Fibroblast of skin of abdomen (primary cell): ENCODE measurements around the gene RELB.
A peak's percentile ranks its signal among the peaks of the same experiment; 100 is the strongest.
"Not testable (repeated sequence)": the region's sequence is repeated elsewhere in the genome, so short reads cannot be mapped to it uniquely, and the experiment has no call there.

Source experiments
- DNase-seq: peaks from one replicate; pipeline ENCODE4 v3.0.0-alpha.2; 2013

Gene RELB

GRCh38 chr19:44988273-44988672 lies 13.0 kb upstream of the RELB start:
- no peak for DNase-seq

GRCh38 chr19:44988896-44989556 lies 12.2 kb upstream of the RELB start:
- DNase-seq: peak; percentile 55

GRCh38 chr19:44990459-44990858 lies 10.8 kb upstream of the RELB start:
- DNase-seq: no peak

GRCh38 chr19:44990966-44991365 lies 10.3 kb upstream of the RELB start:
- no peak for DNase-seq

GRCh38 chr19:44992336-44993163 lies 8.7 kb upstream of the RELB start:
- DNase-seq: no peak

- no peak for DNase-seq
Measured at GRCh38 chr19:44993526-44993925, 7.7 kb upstream of the RELB start.

- no peak for DNase-seq
Measured at GRCh38 chr19:44993926-44994537, 7.2 kb upstream of the RELB start.

GRCh38 chr19:44998025-44998424 lies 3.2 kb upstream of the RELB start:
- DNase-seq: no peak

- not testable (repeated sequence) for DNase-seq
Measured at GRCh38 chr19:44999131-44999925, 1.9 kb upstream of the RELB start.

GRCh38 chr19:45000665-45001064 lies 599 bp upstream of the RELB start:
- DNase-seq: not testable (repeated sequence)

- DNase-seq: no peak
Measured at GRCh38 chr19:45003485-45003884, 2.2 kb downstream of the RELB start.

- no peak for DNase-seq
Measured at GRCh38 chr19:45005787-45006186, 4.5 kb downstream of the RELB start.

- no peak for DNase-seq
Measured at GRCh38 chr19:45008552-45008951, 7.3 kb downstream of the RELB start.

- DNase-seq: no peak
Measured at GRCh38 chr19:45009625-45010255, 8.5 kb downstream of the RELB start.

- DNase-seq: no peak
Measured at GRCh38 chr19:45010306-45010705, 9.0 kb downstream of the RELB start.

- no peak for DNase-seq
Measured at GRCh38 chr19:45011959-45012358, 10.7 kb downstream of the RELB start.

GRCh38 chr19:45016388-45017314 lies 15.4 kb downstream of the RELB start:
- DNase-seq: peak; percentile 65

GRCh38 chr19:45019187-45019586 lies 17.9 kb downstream of the RELB start:
- no peak for DNase-seq

GRCh38 chr19:45020071-45020470 lies 18.8 kb downstream of the RELB start:
- no peak for DNase-seq

- no peak for DNase-seq
Measured at GRCh38 chr19:45021971-45022370, 20.7 kb downstream of the RELB start.

- no peak for DNase-seq
Measured at GRCh38 chr19:45023048-45023447, 21.8 kb downstream of the RELB start.
